ENCODE data around the gene ABHD8. TPM values are rescaled to one million over a fixed set of nuclear protein-coding genes. Genes with fewer than 3 reads are reported as not detected.

The ABHD8 gene
- total RNA-seq, 1 donor from 2014 or later, result 8.9 TPM

DNA sequence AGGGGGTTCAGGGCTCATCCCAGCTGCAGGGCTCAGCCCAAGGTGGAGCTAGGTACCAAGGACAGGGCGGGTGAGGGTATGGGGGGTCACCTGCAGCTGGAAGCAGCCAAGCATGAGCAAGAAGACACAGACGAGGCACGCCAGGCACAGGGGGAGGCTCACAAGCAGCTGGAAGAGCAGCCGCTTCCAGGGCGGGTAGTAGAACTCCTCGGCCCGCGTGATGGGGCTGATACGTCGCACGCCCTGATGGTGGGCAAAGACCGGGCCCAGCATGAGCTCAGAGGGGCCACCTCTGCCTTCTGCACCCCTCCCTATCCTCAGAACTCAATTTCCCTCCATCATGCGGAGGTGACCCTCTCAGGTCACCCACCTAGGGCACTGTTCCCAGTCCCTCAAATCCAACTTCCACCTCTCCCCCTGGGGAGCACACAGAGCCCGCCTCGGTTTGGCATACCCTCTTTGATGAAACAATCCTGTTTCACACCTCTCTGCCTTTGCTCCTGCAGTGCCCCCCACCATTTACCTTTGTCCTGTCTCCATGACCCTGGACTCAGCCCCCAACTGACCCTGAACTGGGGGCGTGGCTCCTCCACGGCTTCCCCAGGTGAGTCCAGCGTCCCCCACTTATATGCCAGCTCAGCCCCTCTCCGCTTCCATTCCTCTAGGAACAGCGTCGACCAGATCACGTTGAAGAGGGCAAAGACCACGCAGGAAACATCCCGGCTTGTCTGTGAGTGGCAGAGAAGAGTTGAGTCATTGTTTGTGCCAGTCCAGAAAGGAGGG, 27.2 kb upstream of the ABHD8 start:
- H3K27me3 Mint-ChIP-seq (ENCODE audit: unreplicated experiment), result peaks cover 19% of the 10 kb centered on the region
- H3K4me3 Mint-ChIP-seq (ENCODE audit: unreplicated experiment), result peak overlapping the region; percentile 56
- DNase-seq (ENCODE audit: low spot score), result no peak
- peaks cover 9% of the 10 kb centered on the region for H3K4me1 Mint-ChIP-seq (ENCODE audit: unreplicated experiment)
- H3K27ac Mint-ChIP-seq (ENCODE audit: unreplicated experiment), result no peak overlapping the region
- no peaks in the 10 kb centered on the region for H3K9me3 Mint-ChIP-seq (ENCODE audit: unreplicated experiment)
- TF ChIP-seq CTCF (IDR thresholded peaks at IDR 0.05; ENCODE audit: unreplicated experiment), result no peak
- peaks cover 17% of the 10 kb centered on the region for H3K36me3 Mint-ChIP-seq (ENCODE audit: low read depth, unreplicated experiment)

- Mint-ChIP-seq H3K4me1 (ENCODE audit: unreplicated experiment) (peaks cover 3% of the 10 kb centered on the region), H3K27ac (ENCODE audit: unreplicated experiment) (no peak overlapping the region), H3K4me3 (ENCODE audit: unreplicated experiment) (peak overlapping the region; percentile 56), H3K9me3 (ENCODE audit: unreplicated experiment) (no peaks in the 10 kb centered on the region), H3K27me3 (ENCODE audit: unreplicated experiment) (peaks cover 13% of the 10 kb centered on the region), H3K36me3 (ENCODE audit: low read depth, unreplicated experiment) (peaks cover 13% of the 10 kb centered on the region)
- no peak for TF ChIP-seq CTCF (IDR thresholded peaks at IDR 0.05; ENCODE audit: unreplicated experiment)
- no peak for DNase-seq (ENCODE audit: low spot score)
Observed at GRCh38 chr19:17329366-17330261, 26.4 kb upstream of the ABHD8 start.

GRCh38 chr19:17328517-17329365, 25.5 kb upstream of the ABHD8 start:
- peaks cover 11% of the 10 kb centered on the region for H3K36me3 Mint-ChIP-seq (ENCODE audit: low read depth, unreplicated experiment)
- TF ChIP-seq CTCF (IDR thresholded peaks at IDR 0.05; ENCODE audit: unreplicated experiment), result no peak
- DNase-seq (ENCODE audit: low spot score), result no peak
- peaks cover under 1% of the 10 kb centered on the region for H3K4me1 Mint-ChIP-seq (ENCODE audit: unreplicated experiment)
- no peaks in the 10 kb centered on the region for H3K9me3 Mint-ChIP-seq (ENCODE audit: unreplicated experiment)
- no peak overlapping the region for H3K27ac Mint-ChIP-seq (ENCODE audit: unreplicated experiment)
- H3K4me3 Mint-ChIP-seq (ENCODE audit: unreplicated experiment), result no peak overlapping the region
- peaks cover 13% of the 10 kb centered on the region for H3K27me3 Mint-ChIP-seq (ENCODE audit: unreplicated experiment)

GRCh38 chr19:17327654-17328516, 24.7 kb upstream of the ABHD8 start:
- H3K36me3 Mint-ChIP-seq (ENCODE audit: low read depth, unreplicated experiment), result peaks cover 14% of the 10 kb centered on the region
- no peaks in the 10 kb centered on the region for H3K9me3 Mint-ChIP-seq (ENCODE audit: unreplicated experiment)
- no peak for TF ChIP-seq CTCF (IDR thresholded peaks at IDR 0.05; ENCODE audit: unreplicated experiment)
- DNase-seq (ENCODE audit: low spot score), result peak; percentile 84
- peaks cover 12% of the 10 kb centered on the region for H3K27me3 Mint-ChIP-seq (ENCODE audit: unreplicated experiment)
- no peak overlapping the region for H3K27ac Mint-ChIP-seq (ENCODE audit: unreplicated experiment)
- no peaks in the 10 kb centered on the region for H3K4me1 Mint-ChIP-seq (ENCODE audit: unreplicated experiment)
- H3K4me3 Mint-ChIP-seq (ENCODE audit: unreplicated experiment), result peak overlapping the region; percentile 84
